Left colon (tissue), 2 donors: Measurements from ENCODE around the gene IGSF3. TPM values are rescaled to one million over a fixed set of nuclear protein-coding genes. Genes with fewer than 3 reads are reported as not detected.
A peak's percentile ranks its signal among the peaks of the same experiment; 100 is the strongest.
"Not testable (repeated sequence)": the region's sequence is repeated elsewhere in the genome, so short reads cannot be mapped to it uniquely, and the experiment has no call there.

Experiments
- ATAC-seq: fragments of 200-7000 bp; cut with Tn5 transposase; one replicate; pipeline ENCODE4 v1.9.1; 2020; ENCODE audit warnings: mild to moderate bottlenecking, moderate library complexity
- DNase-seq, 2 donors: peaks; one replicate each; pipeline ENCODE4 v3.0.0-alpha.2; 2020
- intact Hi-C, 2 donors: fragments of 100-400 bp; cut with DNase I in 1 of 2; cut with micrococcal nuclease in 1 of 2; formaldehyde crosslinking; loops; one replicate each; pipeline versions ENCODE4 v1.11.2 to v1.14.0; 2022; cut with DNase I, micrococcal nuclease
- total RNA-seq, 2 donors: library from RNA; stranded (reverse); fragmentation: NEBNext Ultra II Directional; extraction: Animal tissue kit (Norgen Biotek cat#: 25700); gene quantifications; one replicate each; pipeline ENCODE4 v1.2.1, GENCODE V29; 2021
- donor health status: DM: no; HTN: no; CAD: no.
- donor health status: DM: yes; HTN: yes; CAD: no.

IGSF3 gene
- total RNA-seq, 2 donors from 2014 or later = 27.5 to 29.8 TPM

GRCh38 chr1:116617808-116618207 is 49.7 kb downstream of the IGSF3 start:
- ATAC-seq, DNase-seq, intact Hi-C loops: not testable (repeated sequence)

GRCh38 chr1:116613825-116614224 is 53.7 kb downstream of the IGSF3 start:
- intact Hi-C loops, ATAC-seq: not testable (repeated sequence)

GRCh38 chr1:116609801-116610371 is 57.6 kb downstream of the IGSF3 start:
- intact Hi-C loops, DNase-seq: not testable (repeated sequence)
- ATAC-seq = peak; percentile 76

More at GRCh38 chr1:116613825-116614224, 53.7 kb downstream of the IGSF3 start:
- DNase-seq = not testable (repeated sequence)

GRCh38 chr1:116608841-116609240 is 58.7 kb downstream of the IGSF3 start:
- DNase-seq, ATAC-seq, intact Hi-C loops: not testable (repeated sequence)

GRCh38 chr1:116608151-116608550 is 59.4 kb downstream of the IGSF3 start:
- ATAC-seq, DNase-seq, intact Hi-C loops: not testable (repeated sequence)

- intact Hi-C loops, ATAC-seq, DNase-seq: not testable (repeated sequence)
These were observed 60.1 kb downstream of the IGSF3 start for GRCh38 chr1:116607463-116607862.

- intact Hi-C loops, DNase-seq: not testable (repeated sequence)
- ATAC-seq = peak; percentile 85
These were observed 61.5 kb downstream of the IGSF3 start for GRCh38 chr1:116606067-116606466.

GRCh38 chr1:116605315-116605714 is 62.2 kb downstream of the IGSF3 start:
- no peak for DNase-seq
- intact Hi-C loops = no loop called here
- ATAC-seq = no peak

GRCh38 chr1:116604408-116604807 is 63.1 kb downstream of the IGSF3 start:
- DNase-seq, intact Hi-C loops, ATAC-seq: not testable (repeated sequence)

- DNase-seq, ATAC-seq, intact Hi-C loops: not testable (repeated sequence)
These were observed 63.9 kb downstream of the IGSF3 start for GRCh38 chr1:116603646-116604045.

GRCh38 chr1:116599369-116599768 is 68.2 kb downstream of the IGSF3 start:
- DNase-seq, intact Hi-C loops, ATAC-seq: not testable (repeated sequence)

GRCh38 chr1:116598420-116599036 is 69.0 kb downstream of the IGSF3 start:
- DNase-seq = peak; percentile 63 to 73
- intact Hi-C loops = not testable (repeated sequence)
- peak; percentile 75 for ATAC-seq

GRCh38 chr1:116597388-116597787 is 70.1 kb downstream of the IGSF3 start:
- DNase-seq, intact Hi-C loops: not testable (repeated sequence)
- ATAC-seq = peak; percentile 74

GRCh38 chr1:116596742-116597307 is 70.7 kb downstream of the IGSF3 start:
- peak; percentile 68 for ATAC-seq
- intact Hi-C loops, DNase-seq: not testable (repeated sequence)

- intact Hi-C loops = not testable (repeated sequence)
- peak in 1 of 2 donors; percentile 27 for DNase-seq
These were observed 71.4 kb downstream of the IGSF3 start for GRCh38 chr1:116595946-116596741.

GRCh38 chr1:116595065-116595840 is 72.3 kb downstream of the IGSF3 start:
- DNase-seq, ATAC-seq, intact Hi-C loops: not testable (repeated sequence)

More at GRCh38 chr1:116595946-116596741, 71.4 kb downstream of the IGSF3 start:
- ATAC-seq = peak; percentile 47

GRCh38 chr1:116593977-116594376 is 73.6 kb downstream of the IGSF3 start:
- intact Hi-C loops, DNase-seq, ATAC-seq: not testable (repeated sequence)

- intact Hi-C loops, DNase-seq, ATAC-seq: not testable (repeated sequence)
These were observed 74.1 kb downstream of the IGSF3 start for GRCh38 chr1:116593401-116593800.
